Activated gamma-delta T cell treated with Interleukin-2 at 50 U/mL for 16 hours (primary cell): ENCODE results near the gene THBS4.
A peak's percentile ranks its signal among the peaks of the same experiment; 100 is the strongest.
"Not testable (repeated sequence)": the region's sequence is repeated elsewhere in the genome, so short reads cannot be mapped to it uniquely, and the experiment has no call there.

Source experiments
- DNase-seq: peaks from one replicate; pipeline ENCODE4 v3.0.0-alpha.2; 2020

THBS4 gene

GRCh38 chr5:80077051-80077714 lies 42.0 kb downstream of the THBS4 start:
- no peak for DNase-seq

- DNase-seq: no peak
Observed at GRCh38 chr5:80078921-80079320, 43.8 kb downstream of the THBS4 start.

GRCh38 chr5:80082281-80082680 lies 47.1 kb downstream of the THBS4 start:
- no peak for DNase-seq

GRCh38 chr5:80082731-80083100 lies 47.6 kb downstream of the THBS4 start:
- peak; percentile 41 for DNase-seq

- DNase-seq: peak; percentile 15
Observed at GRCh38 chr5:80083101-80083890, 48.1 kb downstream of the THBS4 start.

- DNase-seq: no peak
Observed at GRCh38 chr5:80090884-80091166, 55.7 kb downstream of the THBS4 start.

- DNase-seq: peak; percentile 22
Observed at GRCh38 chr5:80091792-80092192, 56.6 kb downstream of the THBS4 start.

- DNase-seq: no peak
Observed at GRCh38 chr5:80092486-80093107, 57.4 kb downstream of the THBS4 start.

- no peak for DNase-seq
Observed at GRCh38 chr5:80093796-80094195, 58.6 kb downstream of the THBS4 start.

- DNase-seq: no peak
Observed at GRCh38 chr5:80094236-80094738, 59.1 kb downstream of the THBS4 start.

GRCh38 chr5:80097451-80097850 lies 62.3 kb downstream of the THBS4 start:
- no peak for DNase-seq

GRCh38 chr5:80101993-80102392 lies 66.8 kb downstream of the THBS4 start:
- DNase-seq: no peak

- no peak for DNase-seq
Observed at GRCh38 chr5:80103371-80103770, 68.2 kb downstream of the THBS4 start.

GRCh38 chr5:80105698-80106439 lies 70.7 kb downstream of the THBS4 start:
- DNase-seq: no peak

GRCh38 chr5:80106916-80107315 lies 71.8 kb downstream of the THBS4 start:
- no peak for DNase-seq

GRCh38 chr5:80109646-80110478 lies 74.7 kb downstream of the THBS4 start:
- no peak for DNase-seq

GRCh38 chr5:80111376-80111990 lies 76.3 kb downstream of the THBS4 start:
- not testable (repeated sequence) for DNase-seq

GRCh38 chr5:80114860-80115259 lies 79.7 kb downstream of the THBS4 start:
- DNase-seq: no peak

- no peak for DNase-seq
Observed at GRCh38 chr5:80116000-80116399, 80.9 kb downstream of the THBS4 start.

- no peak for DNase-seq
Observed at GRCh38 chr5:80116465-80116864, 81.3 kb downstream of the THBS4 start.

GRCh38 chr5:80117446-80117845 lies 82.3 kb downstream of the THBS4 start:
- DNase-seq: no peak

GRCh38 chr5:80119372-80119771 lies 84.2 kb downstream of the THBS4 start:
- DNase-seq: no peak
